HG02970 (cell line): ENCODE measurements around the gene B9D1.
"Not testable (repeated sequence)": the region's sequence is repeated elsewhere in the genome, so short reads cannot be mapped to it uniquely, and the experiment has no call there.

ENCODE experiments used
- ATAC-seq: cut with Tn5 transposase; IDR thresholded peaks from one replicate; pipeline ENCODE4 v1.9.1; 2021; ENCODE audit warnings: mild to moderate bottlenecking, moderate library complexity, moderate number of reproducible peaks; ENCODE audit not compliant: unreplicated experiment, low FRiP score

The B9D1 gene

GRCh38 chr17:19361326-19361725 is 1.2 kb downstream of the B9D1 start:
- no peak for ATAC-seq

DNA sequence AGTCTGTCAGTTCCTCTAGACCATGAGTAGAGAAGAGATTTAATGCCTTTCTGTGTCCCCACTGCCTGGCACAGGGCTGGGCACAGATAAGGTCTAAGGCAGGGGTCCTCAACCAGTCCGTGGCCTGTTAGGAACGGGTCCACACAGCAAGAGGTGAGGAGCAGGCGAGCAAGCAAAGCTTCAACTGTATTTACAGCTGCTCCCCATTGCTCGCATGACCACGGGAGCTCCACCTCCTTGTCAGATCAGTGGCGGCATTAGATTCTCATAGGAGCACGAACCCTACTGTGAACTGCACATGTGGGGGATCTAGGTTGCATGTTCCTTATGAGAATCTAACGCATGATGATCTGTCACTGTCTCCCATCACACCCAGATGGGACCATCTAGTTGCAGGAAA is 1.8 kb downstream of the B9D1 start:
- ATAC-seq = no peak

DNA sequence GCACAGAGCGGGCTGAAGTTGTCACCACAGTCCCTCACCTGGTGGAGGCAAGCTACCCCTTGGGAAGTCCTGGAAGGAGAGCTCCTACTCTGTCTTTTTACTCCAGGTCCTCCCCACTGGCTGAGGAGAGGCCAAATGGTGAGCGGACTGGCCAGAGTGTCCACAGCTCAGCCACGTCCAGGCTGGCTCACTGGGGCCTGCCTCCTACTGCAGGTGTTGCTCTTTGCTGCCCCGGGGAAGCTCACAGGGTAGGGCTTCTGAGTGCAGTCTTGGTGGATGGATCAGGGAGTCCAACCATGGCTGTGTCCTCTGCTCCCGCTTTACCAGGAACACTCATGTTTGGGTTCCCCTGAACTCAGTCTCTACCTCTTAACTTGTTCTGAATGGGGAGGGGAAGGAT is 2.7 kb downstream of the B9D1 start:
- ATAC-seq = no peak

DNA sequence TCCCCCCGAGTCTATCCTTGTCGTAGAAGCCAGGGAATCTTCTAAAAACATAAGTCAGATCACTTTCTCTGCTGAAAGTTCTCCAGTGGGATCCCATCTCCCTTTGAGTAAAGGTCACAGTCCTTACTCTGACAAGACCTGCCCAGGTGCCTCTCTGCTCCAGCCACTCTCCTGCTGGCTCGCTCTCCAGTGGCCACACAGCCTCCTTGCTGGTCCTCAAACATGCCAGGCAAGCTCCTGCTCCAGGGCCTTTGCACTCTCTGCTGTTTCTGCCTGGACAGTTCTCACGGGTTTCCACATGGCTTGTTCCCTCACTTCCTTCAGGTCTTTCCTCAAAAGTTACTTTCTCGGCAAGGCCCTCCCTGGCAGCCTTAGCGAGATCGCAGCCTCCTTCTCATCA is 3.4 kb downstream of the B9D1 start:
- no peak for ATAC-seq

DNA sequence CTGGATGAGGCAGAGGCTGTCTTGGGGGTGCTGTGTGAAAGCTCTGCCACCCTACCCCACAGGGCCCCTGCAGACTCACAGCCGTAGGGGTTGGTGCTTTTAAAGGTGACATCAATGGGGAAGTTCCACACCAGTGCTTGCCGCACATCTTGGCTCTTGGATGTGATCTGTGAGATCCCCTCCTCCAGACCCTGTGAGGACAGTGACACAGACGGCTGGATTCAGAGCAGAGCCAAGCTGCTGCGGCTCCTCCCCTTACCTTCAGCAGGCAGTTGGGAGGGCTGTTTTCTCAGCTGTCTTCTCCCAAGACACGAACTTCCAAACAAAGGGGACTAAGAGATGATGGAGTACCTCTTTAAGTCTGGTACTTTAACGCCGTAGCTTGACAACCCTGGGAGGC is 4.8 kb downstream of the B9D1 start:
- ATAC-seq = no peak

GRCh38 chr17:19357351-19357750 is 5.2 kb downstream of the B9D1 start:
- ATAC-seq = no peak

- no peak for ATAC-seq
Observed at GRCh38 chr17:19354748-19355147, 7.8 kb downstream of the B9D1 start.

DNA sequence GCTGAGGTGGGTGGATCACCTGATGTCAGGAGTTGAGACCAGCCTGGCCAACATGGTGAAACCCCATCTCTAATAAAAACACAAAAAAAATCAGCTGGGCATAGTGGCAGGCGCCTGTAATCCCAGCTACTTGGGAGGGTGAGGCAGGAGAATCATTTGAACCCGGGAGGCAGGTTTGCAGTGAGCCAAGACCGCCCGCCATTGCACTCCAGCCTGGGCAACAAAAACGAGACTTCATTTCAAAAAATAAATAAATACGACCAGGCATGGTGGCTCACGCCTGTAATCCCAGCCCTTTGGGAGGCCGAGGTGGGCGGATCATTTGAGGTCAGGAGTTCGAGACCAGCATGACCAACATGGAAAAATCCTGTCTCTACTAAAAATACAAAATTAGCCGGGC is 9.1 kb downstream of the B9D1 start:
- not testable (repeated sequence) for ATAC-seq

- no peak for ATAC-seq
Observed at GRCh38 chr17:19348806-19349205, 13.7 kb downstream of the B9D1 start.

DNA sequence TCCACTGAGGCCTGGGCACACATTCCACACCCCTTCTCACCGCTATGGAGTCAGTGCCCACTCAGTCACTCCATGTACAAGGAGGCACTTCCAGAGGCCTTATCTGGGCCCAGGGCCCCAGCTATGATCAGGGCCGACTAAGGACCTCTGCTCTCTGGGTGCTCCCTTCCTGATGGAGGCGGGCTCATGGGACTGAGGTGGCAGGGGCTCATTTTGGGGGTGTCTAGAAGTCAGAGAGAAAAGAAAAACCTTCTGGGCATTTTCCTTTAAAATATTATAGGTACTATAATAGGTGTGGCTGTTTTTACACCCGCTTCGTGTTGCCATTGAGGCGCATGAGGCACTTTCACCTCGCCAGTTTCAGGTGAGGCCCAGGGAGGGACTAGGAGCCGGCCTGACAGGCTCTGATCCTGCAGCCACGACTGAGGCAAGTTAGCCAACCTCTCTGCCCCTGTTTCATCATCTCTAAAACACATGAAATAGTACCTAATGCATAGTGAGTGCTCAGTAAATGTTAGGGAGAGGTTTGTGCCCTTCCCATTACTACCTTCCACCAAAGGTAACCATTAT is 14.4 kb downstream of the B9D1 start:
- no peak for ATAC-seq

DNA sequence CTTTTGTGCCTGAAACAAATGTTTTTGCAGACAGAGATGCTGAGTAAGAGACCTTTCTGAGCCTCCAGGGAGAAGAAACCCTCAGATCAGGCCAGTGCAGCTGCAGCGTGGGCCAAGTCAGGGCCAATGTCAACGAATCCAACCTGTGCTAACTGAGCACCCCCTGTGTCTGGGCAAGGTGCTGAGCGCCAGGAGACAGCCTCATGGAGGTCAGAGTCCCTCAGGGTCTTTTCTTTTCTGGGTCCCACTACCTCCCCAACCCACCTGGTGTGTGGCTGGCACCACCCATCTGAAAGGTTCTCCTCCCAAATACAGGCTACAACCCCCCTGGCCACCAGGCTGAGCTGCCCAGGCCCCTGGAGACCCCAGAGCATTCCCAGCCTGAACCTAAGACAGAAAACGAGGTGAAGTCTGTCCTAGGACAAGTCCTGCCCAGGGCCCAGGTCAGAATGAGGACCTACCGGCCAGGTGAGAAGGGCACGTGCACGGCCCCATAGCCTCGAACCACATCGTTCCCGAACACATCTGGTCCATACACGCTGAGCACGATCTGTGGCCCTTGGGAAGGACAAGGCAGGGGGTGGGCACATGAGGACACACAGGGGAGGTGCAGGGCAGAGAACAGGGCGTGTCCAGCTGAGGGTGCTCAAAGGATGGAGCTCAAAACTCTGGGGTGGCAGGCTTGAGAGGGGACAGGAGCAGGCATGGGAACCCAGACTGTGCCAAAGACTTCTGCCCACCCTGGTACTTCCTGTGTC is 15.0 kb downstream of the B9D1 start:
- ATAC-seq = no peak

DNA sequence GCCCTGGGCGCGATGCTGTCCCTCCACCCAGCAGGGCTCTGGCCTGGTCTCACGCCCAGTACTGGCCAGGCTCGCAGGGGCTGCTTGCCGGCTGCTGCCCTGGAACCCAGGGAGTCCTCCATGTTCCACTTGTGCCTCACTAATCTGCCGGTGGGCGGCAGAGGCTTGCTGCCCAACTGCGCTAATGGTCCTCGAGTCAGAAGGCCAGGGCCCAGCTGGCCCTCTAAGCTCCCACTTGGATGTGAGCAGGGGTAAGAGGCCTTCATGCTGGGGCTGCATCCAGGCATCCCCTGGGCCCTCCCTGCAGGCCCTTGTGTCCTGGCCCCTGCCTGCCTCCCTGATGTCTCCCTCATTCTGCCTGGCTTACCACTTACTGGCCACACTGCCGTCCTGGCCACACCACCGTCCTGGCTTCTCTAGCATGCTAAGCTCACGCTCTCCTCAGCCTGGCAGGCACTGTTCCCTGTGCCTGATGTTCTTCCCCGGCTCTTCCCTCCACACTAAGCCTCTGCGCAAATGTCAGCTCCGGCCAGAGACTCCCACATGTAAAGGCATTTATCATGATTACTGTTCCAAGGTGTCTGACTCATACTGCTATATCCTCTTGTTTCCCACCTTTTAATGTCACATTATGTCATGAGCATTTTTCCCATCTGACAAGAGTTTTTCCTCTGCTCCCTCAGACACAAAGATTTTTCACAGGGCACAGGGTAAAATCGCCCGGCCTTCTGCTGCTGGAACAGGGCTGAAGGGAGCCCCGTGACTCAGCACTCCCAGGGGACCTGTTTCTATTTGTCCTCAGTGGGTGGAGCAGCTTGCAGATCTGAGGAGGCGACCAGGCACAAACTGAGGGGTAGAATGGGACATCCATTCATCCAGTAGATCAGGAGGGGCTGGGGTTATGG is 15.9 kb downstream of the B9D1 start:
- ATAC-seq = no peak

DNA sequence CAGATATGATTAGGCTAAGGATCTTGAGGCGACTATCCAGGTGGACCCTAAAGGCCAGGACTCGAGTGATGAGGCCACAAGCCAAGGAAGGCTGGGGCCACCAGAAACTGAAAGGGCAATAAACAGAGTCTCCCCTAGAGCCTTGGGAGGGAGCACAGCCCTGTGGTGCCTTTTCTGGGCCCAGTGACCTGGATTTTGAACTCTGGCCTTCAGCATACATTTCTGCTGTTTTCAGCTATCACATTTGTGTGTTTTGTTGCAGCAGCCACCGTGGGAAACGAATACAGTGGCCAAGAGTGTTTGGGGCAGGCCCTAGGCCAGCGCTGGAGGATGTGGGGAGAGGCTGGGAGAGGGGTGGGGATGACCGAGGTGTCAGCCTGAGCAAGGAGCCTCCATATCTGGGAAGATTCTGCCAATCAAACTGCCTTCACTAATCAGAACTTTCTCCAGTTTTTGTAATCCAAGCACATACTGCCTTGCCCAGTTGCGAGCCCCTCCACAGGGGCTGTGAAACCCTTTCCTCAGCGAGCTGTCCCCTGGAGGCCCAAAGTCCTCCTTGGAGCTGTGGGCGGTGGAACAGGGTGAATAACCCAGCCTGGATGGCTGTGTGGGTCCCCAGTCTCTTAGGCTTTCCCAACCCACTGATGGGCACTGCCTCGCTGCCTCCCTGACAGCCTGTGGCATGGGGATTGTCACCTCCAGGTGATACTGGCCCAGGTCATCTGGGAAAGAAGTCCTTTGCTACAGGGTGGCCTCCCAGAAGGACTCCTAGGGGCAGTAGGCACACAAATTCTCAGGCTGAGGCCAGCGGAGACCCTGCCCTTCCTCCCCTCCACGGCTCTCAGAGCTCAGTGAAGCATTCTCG is 16.8 kb downstream of the B9D1 start:
- ATAC-seq = no peak

DNA sequence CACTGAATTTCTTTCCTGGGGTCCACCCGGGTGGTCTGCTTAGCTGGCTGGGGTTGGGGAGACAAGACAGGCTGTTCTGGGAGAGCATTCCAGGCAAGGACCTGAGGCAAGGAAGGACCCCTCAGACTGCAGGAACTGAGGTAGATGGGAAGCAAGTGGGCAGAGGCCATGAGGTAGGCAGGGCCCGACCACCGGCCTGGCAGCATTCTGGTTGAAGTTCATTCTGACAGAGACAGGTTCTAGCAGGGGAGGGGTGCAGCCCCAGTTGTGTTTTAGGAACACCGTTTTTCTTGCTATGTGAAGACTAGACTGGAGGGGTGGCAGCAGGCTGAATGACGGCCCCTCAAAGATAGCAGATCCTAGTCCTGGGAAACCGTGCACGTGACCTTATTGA is 17.5 kb downstream of the B9D1 start:
- no peak for ATAC-seq

DNA sequence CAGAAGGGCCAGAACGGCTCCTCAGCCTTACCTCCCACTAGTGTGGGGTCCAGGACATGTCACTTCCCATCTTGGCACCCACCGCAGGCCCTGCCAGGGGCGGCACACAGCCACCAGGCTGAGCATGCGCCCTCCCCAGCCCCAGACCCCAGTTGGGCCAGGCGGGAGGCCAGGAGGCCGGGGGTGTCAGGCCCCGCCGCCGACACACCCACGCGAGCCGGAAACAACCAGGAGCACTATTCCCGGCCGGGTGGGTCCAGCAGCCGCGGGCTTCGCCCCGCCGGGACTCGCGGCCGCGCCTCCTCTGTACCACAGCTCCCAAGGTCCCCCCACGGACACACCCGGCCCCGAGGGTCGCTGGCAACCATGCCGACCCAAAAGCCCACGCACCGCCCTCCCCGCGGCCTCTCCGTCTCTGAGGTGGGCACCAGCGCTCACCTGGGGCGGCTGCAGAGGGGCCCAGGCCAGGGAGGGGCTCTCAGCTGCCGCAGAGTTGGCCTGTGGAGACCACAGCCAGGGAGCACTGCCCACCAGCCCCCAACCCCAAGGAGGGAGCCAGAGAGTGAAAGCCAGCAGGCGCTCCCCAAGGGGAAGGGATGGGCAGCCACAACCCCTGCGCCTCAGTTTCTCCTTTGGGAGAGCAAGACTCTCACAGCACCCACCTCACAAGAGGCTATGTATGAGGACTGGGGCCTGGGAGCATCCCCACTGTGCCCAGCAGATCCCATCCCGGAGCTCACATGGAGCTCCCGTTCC is 18.0 kb downstream of the B9D1 start:
- ATAC-seq = no peak

- ATAC-seq = no peak
Observed at GRCh38 chr17:19343671-19344151, 18.8 kb downstream of the B9D1 start.

- no peak for ATAC-seq
Observed at GRCh38 chr17:19343256-19343630, 19.3 kb downstream of the B9D1 start.

DNA sequence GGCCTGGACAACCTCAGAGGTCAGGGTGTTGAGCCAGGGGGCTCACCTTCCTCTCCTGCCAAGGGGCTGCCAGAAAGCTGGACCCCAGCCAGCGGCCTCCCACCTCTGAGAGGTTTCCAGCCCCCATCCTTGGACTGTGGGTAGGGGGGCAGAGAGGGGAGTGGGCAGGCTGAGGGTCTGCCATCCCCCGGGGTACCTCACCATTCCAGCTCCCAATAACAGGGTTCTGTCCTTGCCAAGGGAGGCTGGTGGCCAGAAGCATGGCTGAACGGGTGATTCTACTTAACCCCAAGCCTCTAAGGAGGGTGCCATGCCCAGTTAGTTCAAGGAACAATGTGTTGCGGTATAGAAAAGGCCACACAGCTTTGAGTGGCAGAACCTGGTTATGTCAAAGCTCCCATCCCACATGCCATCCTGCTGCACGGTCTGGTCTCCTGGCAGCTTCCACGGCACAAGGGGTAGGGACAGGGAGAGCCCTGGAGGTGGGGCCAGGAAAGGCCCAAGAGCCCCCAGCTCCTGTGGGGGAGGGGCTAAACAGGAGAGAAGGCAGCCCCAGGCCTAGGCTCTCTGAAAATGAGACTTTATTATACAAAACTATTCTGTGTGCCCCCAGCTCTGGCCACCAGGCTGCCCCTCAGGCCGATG is 19.8 kb downstream of the B9D1 start:
- no peak for ATAC-seq
